H9 (cell line): ENCODE data around the gene CDH4. TPM values are rescaled to one million over a fixed set of nuclear protein-coding genes. Genes with fewer than 3 reads are reported as not detected.

ENCODE experiments used
- DNase-seq: peaks from one replicate; pipeline ENCODE4 v3.0.0-alpha.2; 2017
- H2AFZ ChIP-seq: one replicate; pipeline ENCODE4 v1.6.1; 2013; ENCODE audit warnings: mild to moderate bottlenecking, low read length, control low read depth, moderate library complexity
- H2AK5ac ChIP-seq: 2 replicates; pipeline ENCODE4 v1.6.1; 2013; ENCODE audit warnings: low read length, control low read depth, mixed read lengths; ENCODE audit not compliant: insufficient read length
- H2BK120ac ChIP-seq: one replicate; pipeline ENCODE4 v1.6.1; 2013; ENCODE audit warnings: low read depth, mild to moderate bottlenecking, low read length, control low read depth, inconsistent platforms; ENCODE audit not compliant: poor library complexity, severe bottlenecking
- H2BK12ac ChIP-seq: 2 replicates; pipeline ENCODE4 v1.6.1; 2013; ENCODE audit warnings: low read length, control low read depth, mixed read lengths, low read depth; ENCODE audit not compliant: insufficient read length
- H2BK15ac ChIP-seq: 2 replicates; pipeline ENCODE4 v1.6.1; 2013; ENCODE audit warnings: low read depth, low read length, control low read depth
- H2BK20ac ChIP-seq: one replicate; pipeline ENCODE4 v1.6.1; 2013; ENCODE audit warnings: low read depth, mild to moderate bottlenecking, low read length, control low read depth, inconsistent platforms; ENCODE audit not compliant: poor library complexity, severe bottlenecking
- H2BK5ac ChIP-seq: 2 replicates; pipeline ENCODE4 v1.6.1; 2013; ENCODE audit warnings: low read length, control low read depth, mixed read lengths; ENCODE audit not compliant: insufficient read length
- H3K14ac ChIP-seq: 2 replicates; pipeline ENCODE4 v1.6.1; 2013; ENCODE audit warnings: low read length, control low read depth; ENCODE audit not compliant: insufficient read depth
- H3K18ac ChIP-seq: 2 replicates; pipeline ENCODE4 v1.6.1; 2013; ENCODE audit warnings: low read depth, mild to moderate bottlenecking, mixed read lengths, low read length, control low read depth; ENCODE audit not compliant: insufficient read length
- H3K23ac ChIP-seq: 2 replicates; pipeline ENCODE4 v1.6.1; 2013; ENCODE audit warnings: low read length, control low read depth, mixed read lengths, low read depth; ENCODE audit not compliant: insufficient read length
- H3K23me2 ChIP-seq: 2 replicates; pipeline ENCODE4 v1.6.1; 2013; ENCODE audit warnings: low read depth, mild to moderate bottlenecking, mixed read lengths, low read length, control low read depth; ENCODE audit not compliant: insufficient read length, poor library complexity, severe bottlenecking
- H3K27ac ChIP-seq: 2 replicates; pipeline ENCODE4 v1.5.1; 2013; ENCODE audit warnings: low read length, control low read depth, mixed read lengths, low read depth; ENCODE audit not compliant: insufficient read length
- H3K27me3 ChIP-seq: 2 replicates; pipeline ENCODE4 v1.6.1; 2013; ENCODE audit warnings: low read length, control low read depth, inconsistent platforms; ENCODE audit not compliant: insufficient read depth
- H3K4ac ChIP-seq: 2 replicates; pipeline ENCODE4 v1.6.1; 2013; ENCODE audit warnings: low read depth, mild to moderate bottlenecking, control low read depth, inconsistent platforms, low read length, moderate library complexity
- H3K4me1 ChIP-seq: 2 replicates; pipeline ENCODE4 v1.6.1; 2013; ENCODE audit warnings: low read length, control low read depth, inconsistent platforms; ENCODE audit not compliant: insufficient read depth
- H3K4me2 ChIP-seq: 2 replicates; pipeline ENCODE4 v1.6.1; 2013; ENCODE audit warnings: low read length, control low read depth, mixed read lengths; ENCODE audit not compliant: insufficient read length, insufficient read depth
- H3K56ac ChIP-seq: 2 replicates; pipeline ENCODE4 v1.6.1; 2013; ENCODE audit warnings: low read depth, mild to moderate bottlenecking, mixed read lengths, low read length, control low read depth; ENCODE audit not compliant: insufficient read length
- H3K79me1 ChIP-seq: 2 replicates; pipeline ENCODE4 v1.6.1; 2013; ENCODE audit warnings: low read depth, mild to moderate bottlenecking, moderate library complexity, low read length, control low read depth, inconsistent platforms; ENCODE audit not compliant: insufficient read depth, poor library complexity, severe bottlenecking
- H3K79me2 ChIP-seq: 2 replicates; pipeline ENCODE4 v1.6.1; 2013; ENCODE audit warnings: low read length, control low read depth, inconsistent platforms; ENCODE audit not compliant: insufficient read depth
- H3K9ac ChIP-seq: 2 replicates; pipeline ENCODE4 v1.6.1; 2013; ENCODE audit warnings: low read length, control low read depth, mixed read lengths; ENCODE audit not compliant: insufficient read length; ENCODE audit errors: extremely low read depth
- H3K9me3 ChIP-seq: one replicate; pipeline ENCODE4 v1.6.1; 2013; ENCODE audit warnings: low read depth, low read length, inconsistent platforms; ENCODE audit not compliant: control insufficient read depth
- H3T11ph ChIP-seq: one replicate; pipeline ENCODE4 v1.6.1; 2013; ENCODE audit warnings: mild to moderate bottlenecking, low read length, control low read depth, inconsistent platforms
- H4K20me1 ChIP-seq: one replicate; pipeline ENCODE4 v1.6.1; 2013; ENCODE audit not compliant: control insufficient read depth, insufficient read length, insufficient read depth
- H4K5ac ChIP-seq: 2 replicates; pipeline ENCODE4 v1.6.1; 2013; ENCODE audit warnings: low read depth, mild to moderate bottlenecking, mixed read lengths, low read length, control low read depth; ENCODE audit not compliant: insufficient read length
- H4K8ac ChIP-seq: replicated peaks from 2 replicates; pipeline ENCODE4 v1.6.1; 2013; ENCODE audit warnings: low read length, control low read depth, mixed read lengths, low read depth; ENCODE audit not compliant: insufficient read length
- H4K91ac ChIP-seq: 2 replicates; pipeline ENCODE4 v1.6.1; 2013; ENCODE audit warnings: low read depth, mild to moderate bottlenecking, moderate library complexity, mixed read lengths, low read length, control low read depth; ENCODE audit not compliant: insufficient read length
- H3K27ac Mint-ChIP-seq, 3 experiments: 2 replicates in 2 of 3; 3 replicates in 1 of 3; pipeline ENCODE4 v1.8.0; 2020 to 2021; ENCODE audit warnings: mixed read lengths in 3 of 3, mild to moderate bottlenecking in 1 of 3, moderate library complexity in 1 of 3
- H3K27me3 Mint-ChIP-seq: 2 replicates; pipeline ENCODE4 v1.8.0; 2021; ENCODE audit warnings: low read depth, mild to moderate bottlenecking, moderate library complexity, mixed read lengths
- H3K36me3 Mint-ChIP-seq, 3 experiments: 2 replicates in 2 of 3; 3 replicates in 1 of 3; pipeline ENCODE4 v1.8.0; 2020 to 2021; ENCODE audit warnings: low read depth in 3 of 3, mixed read lengths in 3 of 3; ENCODE audit not compliant: insufficient read depth in 1 of 3
- H3K4me1 Mint-ChIP-seq, 2 experiments: 2 replicates each; pipeline ENCODE4 v1.8.0; 2020; ENCODE audit warnings: mixed read lengths in 2 of 2
- H3K4me3 Mint-ChIP-seq, 2 experiments: 2 replicates in 1 of 2; 3 replicates in 1 of 2; pipeline ENCODE4 v1.8.0; 2020 to 2021; ENCODE audit warnings: mild to moderate bottlenecking in 2 of 2, mixed read lengths in 2 of 2, moderate library complexity in 1 of 2
- H3K9me3 Mint-ChIP-seq, 2 experiments: 2 replicates in 1 of 2; 3 replicates in 1 of 2; pipeline ENCODE4 v1.8.0; 2020; ENCODE audit warnings: mild to moderate bottlenecking in 2 of 2, mixed read lengths in 2 of 2, moderate library complexity in 1 of 2
- WGBS: extraction: QIAGEN DNeasy Blood & Tissue Kit; methylation state at CpG from one replicate; pipeline ENCODE4 v1.1.7; 2013; ENCODE audit warnings: missing lambda C conversion rate, low lambda C conversion rate, mixed read lengths; ENCODE audit not compliant: insufficient read length; ENCODE audit errors: extremely low coverage; 5-methylcytosine and 5-hydroxymethylcytosine counted together
- total RNA-seq: library from RNA; stranded (reverse); gene quantifications from 2 replicates; pipeline ENCODE4 v1.2.1, GENCODE V29; 2021
- TF ChIP-seq, protein P1 (sequence below): fragments of 200-600 bp; sonication (generic); conservative IDR thresholded peaks from 3 replicates; pipeline ENCODE4 v1.8.0; 2021; ENCODE audit warnings: antibody characterized with exemption, mild to moderate bottlenecking

The CDH4 gene
- total RNA-seq, 1 experiment from 2014 or later, result 3.0 TPM

DNA sequence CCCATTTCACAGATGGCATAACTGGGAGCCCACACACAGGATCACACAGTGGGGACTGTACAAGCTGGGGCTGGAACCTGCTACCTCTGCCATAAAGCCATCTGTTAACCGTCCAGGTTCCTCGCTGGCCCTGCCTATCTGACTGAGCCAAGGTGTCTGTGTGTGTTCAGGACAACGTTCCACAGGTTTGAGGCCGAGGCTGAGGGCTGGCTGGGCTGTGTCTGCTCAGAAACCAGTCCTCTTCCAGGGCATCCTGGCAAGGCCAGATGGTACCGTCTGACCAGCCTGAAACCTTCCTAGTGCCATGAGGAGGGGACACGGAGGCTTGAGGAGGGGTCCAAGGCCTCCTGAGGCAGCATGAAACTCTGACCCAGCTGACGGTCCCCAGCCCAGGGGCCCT, 663.0 kb downstream of the CDH4 start:
- Histone ChIP-seq H3K23me2 (no peaks in the 10 kb centered on the region), H2BK20ac (no peak overlapping the region), H3K23ac (no peak overlapping the region), H3K79me2 (no peaks in the 10 kb centered on the region), H4K8ac (no peak overlapping the region), H2AK5ac (no peak overlapping the region), H2BK120ac (no peak overlapping the region), H4K5ac (no peak overlapping the region), H3K4ac (no peak overlapping the region), H3K27ac (no peak overlapping the region), H3K4me2 (no peak overlapping the region), H3K9me3 (no peaks in the 10 kb centered on the region), H3K79me1 (no peaks in the 10 kb centered on the region), H2BK15ac (no peak overlapping the region), H4K20me1 (no peaks in the 10 kb centered on the region), H3K4me1 (no peaks in the 10 kb centered on the region), H2BK12ac (no peak overlapping the region), H4K91ac (no peak overlapping the region), H3K18ac (no peak overlapping the region), H2AFZ (no peak overlapping the region), H3K9ac (no peak overlapping the region), H3K27me3 (no peaks in the 10 kb centered on the region), H3T11ph (no peak overlapping the region), H3K56ac (no peak overlapping the region), H2BK5ac (no peak overlapping the region), H3K14ac (no peak overlapping the region)
- TF ChIP-seq, protein P1, sequence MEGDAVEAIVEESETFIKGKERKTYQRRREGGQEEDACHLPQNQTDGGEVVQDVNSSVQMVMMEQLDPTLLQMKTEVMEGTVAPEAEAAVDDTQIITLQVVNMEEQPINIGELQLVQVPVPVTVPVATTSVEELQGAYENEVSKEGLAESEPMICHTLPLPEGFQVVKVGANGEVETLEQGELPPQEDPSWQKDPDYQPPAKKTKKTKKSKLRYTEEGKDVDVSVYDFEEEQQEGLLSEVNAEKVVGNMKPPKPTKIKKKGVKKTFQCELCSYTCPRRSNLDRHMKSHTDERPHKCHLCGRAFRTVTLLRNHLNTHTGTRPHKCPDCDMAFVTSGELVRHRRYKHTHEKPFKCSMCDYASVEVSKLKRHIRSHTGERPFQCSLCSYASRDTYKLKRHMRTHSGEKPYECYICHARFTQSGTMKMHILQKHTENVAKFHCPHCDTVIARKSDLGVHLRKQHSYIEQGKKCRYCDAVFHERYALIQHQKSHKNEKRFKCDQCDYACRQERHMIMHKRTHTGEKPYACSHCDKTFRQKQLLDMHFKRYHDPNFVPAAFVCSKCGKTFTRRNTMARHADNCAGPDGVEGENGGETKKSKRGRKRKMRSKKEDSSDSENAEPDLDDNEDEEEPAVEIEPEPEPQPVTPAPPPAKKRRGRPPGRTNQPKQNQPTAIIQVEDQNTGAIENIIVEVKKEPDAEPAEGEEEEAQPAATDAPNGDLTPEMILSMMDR, result no peak
- no peak for DNase-seq
- H3K36me3 Mint-ChIP-seq, result no peaks in the 10 kb centered on the region
- no peaks in the 10 kb centered on the region for H3K9me3 Mint-ChIP-seq
- WGBS, result no CpG with 5 or more reads among the region's 7 CpGs
- peaks cover 40% of the 10 kb centered on the region for H3K27me3 Mint-ChIP-seq
- no peak overlapping the region for H3K4me3 Mint-ChIP-seq
- H3K4me1 Mint-ChIP-seq, result no peaks in the 10 kb centered on the region
- H3K27ac Mint-ChIP-seq, result no peak overlapping the region
